LNCaP clone FGC (cell line): ENCODE data around the gene ANKRA2.

Experiments
- DNase-seq: peaks from one replicate; pipeline ENCODE4 v3.0.0-alpha.2; 2011; ENCODE audit warnings: low read depth
- H3K4me3 ChIP-seq: 2 replicates; pipeline ENCODE4 v1.5.1; 2011; ENCODE audit warnings: mild to moderate bottlenecking, low read depth, low read length, control low read depth
- CTCF ChIP-seq: IDR thresholded peaks from 2 replicates; pipeline ENCODE4 v1.5.1; 2012; ENCODE audit warnings: mild to moderate bottlenecking; ENCODE audit not compliant: control insufficient read depth, insufficient read depth; ENCODE audit errors: extremely low read depth

Gene ANKRA2

GRCh38 chr5:73507062-73507461 is 58.4 kb downstream of the ANKRA2 start:
- TF ChIP-seq CTCF: no peak
- H3K4me3 ChIP-seq: no peak overlapping the region
- DNase-seq: no peak

- no peak for TF ChIP-seq CTCF
- DNase-seq: no peak
- no peak overlapping the region for H3K4me3 ChIP-seq
Observed at GRCh38 chr5:73506459-73506955, 58.9 kb downstream of the ANKRA2 start.
